Smooth muscle cell (in vitro differentiated cells): ENCODE results near the gene NAT16. TPM values are rescaled to one million over a fixed set of nuclear protein-coding genes. Genes with fewer than 3 reads are reported as not detected.

ENCODE experiments used
- DNase-seq: peaks from one replicate; lab custom pipeline; 2025; ENCODE audit not compliant: unreplicated experiment; lab: John Stamatoyannopoulos, UW
- H2AFZ ChIP-seq: fragments of 200-600 bp; sonication (generic); 2 replicates; pipeline ENCODE4 v1.6.0; 2016; ENCODE audit warnings: antibody characterized with exemption, low read depth, mild to moderate bottlenecking
- H3F3A ChIP-seq: fragments of 200-600 bp; sonication (generic); 2 replicates; pipeline ENCODE4 v1.6.0; 2017; ENCODE audit warnings: antibody characterized with exemption, low read depth
- H3K27ac ChIP-seq: fragments of 200-600 bp; sonication (generic); 2 replicates; pipeline ENCODE4 v1.5.1; 2016; ENCODE audit warnings: low read depth, mild to moderate bottlenecking
- H3K27me3 ChIP-seq: fragments of 200-600 bp; sonication (generic); 2 replicates; pipeline ENCODE4 v1.6.1; 2016; ENCODE audit warnings: low read depth, mild to moderate bottlenecking
- H3K36me3 ChIP-seq: fragments of 200-600 bp; sonication (generic); 2 replicates; pipeline ENCODE4 v1.5.1; 2016; ENCODE audit warnings: low read depth
- H3K4me1 ChIP-seq: fragments of 200-600 bp; sonication (generic); 2 replicates; pipeline ENCODE4 v1.5.1; 2016; ENCODE audit warnings: low read depth
- H3K4me2 ChIP-seq: fragments of 200-600 bp; sonication (generic); 2 replicates; pipeline ENCODE4 v1.6.0; 2016; ENCODE audit warnings: mild to moderate bottlenecking
- H3K4me3 ChIP-seq: fragments of 200-600 bp; sonication (generic); 2 replicates; pipeline ENCODE4 v1.5.1; 2016; ENCODE audit warnings: mild to moderate bottlenecking
- H3K79me2 ChIP-seq: fragments of 200-600 bp; sonication (generic); 2 replicates; pipeline ENCODE4 v1.6.0; 2016; ENCODE audit warnings: low read depth, mild to moderate bottlenecking
- H3K9ac ChIP-seq: fragments of 200-600 bp; sonication (generic); 2 replicates; pipeline ENCODE4 v1.6.0; 2016; ENCODE audit warnings: low read depth
- H3K9me3 ChIP-seq: fragments of 200-600 bp; sonication (generic); replicated peaks from 2 replicates; pipeline ENCODE4 v1.5.1; 2016; ENCODE audit warnings: low read depth
- H4K20me1 ChIP-seq: fragments of 200-600 bp; sonication (generic); 2 replicates; pipeline ENCODE4 v1.6.0; 2016; ENCODE audit warnings: low read depth
- WGBS: methylation state at CpG from one replicate; pipeline ENCODE4 v1.1.7; 2016; ENCODE audit warnings: low lambda C conversion rate; 5-methylcytosine and 5-hydroxymethylcytosine counted together
- polyA plus RNA-seq: library from polyadenylated mRNA; unstranded; fragments of >200 nt; fragmentation: Nextera tagmentation; extraction: Ambion mirVana; gene quantifications from 2 replicates; pipeline ENCODE4 v1.2.1, GENCODE V29; 2016
- total RNA-seq: library from RNA; depleted of rRNA; stranded (reverse); fragments of >200 nt; gene quantifications from 2 replicates; pipeline ENCODE4 v1.2.3, GENCODE V29; 2014
- TF ChIP-seq, protein P1 (sequence below): fragments of 200-600 bp; sonication (generic); IDR thresholded peaks from 2 replicates; pipeline ENCODE4 v1.5.1; 2017; ENCODE audit warnings: borderline replicate concordance, mild to moderate bottlenecking, antibody characterized with exemption; ENCODE audit not compliant: insufficient read depth, poor library complexity, severe bottlenecking

The NAT16 gene
- total and polyA plus RNA-seq, 2 experiments from 2014 or later = not detected

- DNase-seq = peak; percentile 79
- Histone ChIP-seq H3K36me3 (no peaks in the 10 kb centered on the region), H3F3A (no peaks in the 10 kb centered on the region), H3K27me3 (no peaks in the 10 kb centered on the region), H4K20me1 (peaks cover 31% of the 10 kb centered on the region), H3K4me1 (peaks cover 10% of the 10 kb centered on the region), H2AFZ (peak within 1 kb of the TSS; percentile 86), H3K4me3 (peak within 1 kb of the TSS; percentile 74), H3K79me2 (peaks cover 57% of the 10 kb centered on the region), H3K9me3 (no peaks in the 10 kb centered on the region), H3K27ac (peak within 1 kb of the TSS; percentile 98), H3K9ac (peak within 1 kb of the TSS; percentile 94), H3K4me2 (peak within 1 kb of the TSS; percentile 98)
- TF ChIP-seq, protein P1, sequence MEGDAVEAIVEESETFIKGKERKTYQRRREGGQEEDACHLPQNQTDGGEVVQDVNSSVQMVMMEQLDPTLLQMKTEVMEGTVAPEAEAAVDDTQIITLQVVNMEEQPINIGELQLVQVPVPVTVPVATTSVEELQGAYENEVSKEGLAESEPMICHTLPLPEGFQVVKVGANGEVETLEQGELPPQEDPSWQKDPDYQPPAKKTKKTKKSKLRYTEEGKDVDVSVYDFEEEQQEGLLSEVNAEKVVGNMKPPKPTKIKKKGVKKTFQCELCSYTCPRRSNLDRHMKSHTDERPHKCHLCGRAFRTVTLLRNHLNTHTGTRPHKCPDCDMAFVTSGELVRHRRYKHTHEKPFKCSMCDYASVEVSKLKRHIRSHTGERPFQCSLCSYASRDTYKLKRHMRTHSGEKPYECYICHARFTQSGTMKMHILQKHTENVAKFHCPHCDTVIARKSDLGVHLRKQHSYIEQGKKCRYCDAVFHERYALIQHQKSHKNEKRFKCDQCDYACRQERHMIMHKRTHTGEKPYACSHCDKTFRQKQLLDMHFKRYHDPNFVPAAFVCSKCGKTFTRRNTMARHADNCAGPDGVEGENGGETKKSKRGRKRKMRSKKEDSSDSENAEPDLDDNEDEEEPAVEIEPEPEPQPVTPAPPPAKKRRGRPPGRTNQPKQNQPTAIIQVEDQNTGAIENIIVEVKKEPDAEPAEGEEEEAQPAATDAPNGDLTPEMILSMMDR = peak; percentile 20
- WGBS = under 1% methylated on average over 39 of the region's 57 CpGs
These were observed 37.5 kb upstream of the NAT16 start, which contains the start of the genes PLOD3 and ZNHIT1 for GRCh38 chr7:101217388-101218235. TSS of gene PLOD3 (minus strand) at chr7:101217581. CDS start at chr7:101217274, 307 bp downstream. TSS of gene ZNHIT1 (plus strand) at chr7:101218165. CDS start at chr7:101218196, 31 bp downstream.

- H3K4me3 ChIP-seq = peak overlapping the region; percentile 74
- H3K27me3 ChIP-seq = no peaks in the 10 kb centered on the region
- 1% methylated on average over 22 of the region's 34 CpGs for WGBS
- H3K4me2 ChIP-seq = peak overlapping the region; percentile 98
- H3K79me2 ChIP-seq = peaks cover 57% of the 10 kb centered on the region
- H3K9ac ChIP-seq = peak overlapping the region; percentile 94
- H3K27ac ChIP-seq = peak overlapping the region; percentile 98
- peak overlapping the region; percentile 75 for H2AFZ ChIP-seq
- H3K9me3 ChIP-seq = no peaks in the 10 kb centered on the region
- no peaks in the 10 kb centered on the region for H3K36me3 ChIP-seq
- DNase-seq = no peak
- no peaks in the 10 kb centered on the region for H3F3A ChIP-seq
- peaks cover 24% of the 10 kb centered on the region for H4K20me1 ChIP-seq
- H3K4me1 ChIP-seq = peaks cover 10% of the 10 kb centered on the region
- TF ChIP-seq, protein P1 = no peak
These were observed 36.8 kb upstream of the NAT16 start for GRCh38 chr7:101216860-101217387.

DNA sequence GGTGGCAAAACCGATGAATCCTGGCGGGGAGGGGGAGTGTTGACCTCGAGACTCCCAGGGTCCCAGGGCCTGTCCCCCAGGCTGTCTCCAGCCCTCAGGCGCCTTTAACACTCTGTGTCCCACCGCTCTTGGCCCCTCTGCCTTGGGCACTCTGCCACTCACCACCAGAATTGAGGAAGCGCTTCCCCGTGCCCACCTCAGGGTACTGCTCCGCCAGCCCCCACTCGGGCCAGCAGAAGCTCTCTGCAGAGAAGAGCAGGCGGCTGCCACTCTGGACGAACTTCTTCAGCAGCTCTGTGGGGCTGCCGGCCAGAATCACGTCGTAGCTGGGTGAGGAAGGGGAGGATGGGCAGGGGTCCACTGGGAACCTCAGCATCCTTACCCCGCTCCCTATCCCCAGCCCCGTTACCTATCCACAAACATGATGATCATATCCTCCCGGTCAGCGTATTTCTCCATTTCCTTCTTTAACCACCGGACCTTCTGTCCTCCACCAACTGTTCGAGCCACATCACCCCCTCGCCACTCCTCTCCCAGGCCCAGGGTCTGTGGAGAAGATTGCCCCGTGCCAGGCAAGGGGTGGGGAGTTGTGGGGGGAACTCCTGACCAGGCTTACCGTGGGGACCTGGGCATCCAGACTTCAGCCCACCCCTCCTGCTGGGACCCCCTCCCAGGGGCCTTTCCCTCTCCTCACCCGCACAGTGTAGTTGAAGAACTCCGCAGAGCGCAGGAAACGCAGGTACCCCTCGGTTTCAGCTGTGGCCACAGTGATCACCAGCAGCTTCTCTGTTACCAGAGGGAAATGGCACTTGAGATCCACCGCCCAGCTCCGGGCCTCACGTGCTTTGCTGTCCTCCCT, 36.1 kb upstream of the NAT16 start:
- DNase-seq = no peak
- Histone ChIP-seq H3K27me3 (no peaks in the 10 kb centered on the region), H3K36me3 (no peaks in the 10 kb centered on the region), H3K9me3 (no peaks in the 10 kb centered on the region), H3K4me2 (peak overlapping the region; percentile 98), H3K4me1 (peaks cover 10% of the 10 kb centered on the region), H3K9ac (peak overlapping the region; percentile 94), H3K27ac (peak overlapping the region; percentile 98), H4K20me1 (peaks cover 17% of the 10 kb centered on the region), H3K4me3 (peak overlapping the region; percentile 74), H2AFZ (peak overlapping the region; percentile 75), H3F3A (no peaks in the 10 kb centered on the region), H3K79me2 (peaks cover 51% of the 10 kb centered on the region)
- 65% methylated on average over 31 of the region's 31 CpGs for WGBS
- TF ChIP-seq, protein P1 = no peak
